Sigmoid colon (tissue), 7 donors: Measurements from ENCODE around the gene SLAMF7. TPM values are rescaled to one million over a fixed set of nuclear protein-coding genes. Genes with fewer than 3 reads are reported as not detected.

Experiments
- DNase-seq: peaks from one replicate; pipeline ENCODE4 v3.0.0-alpha.2; 2019
- H3K27ac ChIP-seq, 4 donors: fragments of 200-600 bp; sonication (generic); one replicate each; pipeline ENCODE4 v1.5.1; 2016 to 2019; ENCODE audit warnings: mild to moderate bottlenecking in 1 of 4
- H3K27me3 ChIP-seq, 3 donors: fragments of 200-600 bp; sonication (generic); one replicate each; pipeline ENCODE4 v1.5.1; 2019; ENCODE audit warnings: mild to moderate bottlenecking in 1 of 3
- H3K36me3 ChIP-seq, 4 donors: fragments of 200-600 bp; sonication (generic); one replicate each; pipeline ENCODE4 v1.5.1; 2016 to 2019
- H3K4me1 ChIP-seq, 4 donors: fragments of 200-600 bp; sonication (generic); one replicate each; pipeline ENCODE4 v1.5.1; 2017 to 2019
- H3K4me3 ChIP-seq, 4 donors: fragments of 200-600 bp; sonication (generic); one replicate each; pipeline ENCODE4 v1.5.1; 2017 to 2019; ENCODE audit warnings: mild to moderate bottlenecking in 2 of 4, moderate library complexity in 1 of 4
- H3K9me3 ChIP-seq, 4 donors: fragments of 200-600 bp in 3 of 4; sonication (generic) in 3 of 4; one replicate each; pipeline versions ENCODE4 v1.5.1 to v1.6.1; 2013 to 2019
- CTCF ChIP-seq, 4 experiments: fragments of 450-650 bp in 3 of 4; fragments of 200-600 bp in 1 of 4; IDR thresholded peaks; one replicate each; pipeline ENCODE4 v1.5.1; 2016 to 2019; ENCODE audit warnings: antibody characterized with exemption in 4 of 4, mild to moderate bottlenecking in 3 of 4, moderate library complexity in 2 of 4
- EP300 ChIP-seq, 4 donors: sonication (generic); formaldehyde crosslinking; IDR thresholded peaks; one replicate each; pipeline ENCODE4 v1.6.1; 2017; ENCODE audit warnings: antibody characterized with exemption in 4 of 4
- POLR2A ChIP-seq, 2 donors: fragments of 450-650 bp; IDR thresholded peaks; one replicate each; pipeline ENCODE4 v1.6.1; 2016; ENCODE audit warnings: antibody characterized with exemption in 2 of 2, mild to moderate bottlenecking in 2 of 2, moderate library complexity in 2 of 2
- POLR2AphosphoS5 ChIP-seq, 4 donors: sonication (generic); formaldehyde crosslinking; IDR thresholded peaks; one replicate each; pipeline ENCODE4 v1.6.1; 2017; ENCODE audit warnings: antibody characterized with exemption in 4 of 4
- WGBS, 2 donors: extraction: QIAGEN DNeasy Blood & Tissue Kit; methylation state at CpG; one replicate each; pipeline ENCODE4 v1.1.7; 2013; 5-methylcytosine and 5-hydroxymethylcytosine counted together
- intact Hi-C: fragments of 100-400 bp; cut with DNase I; formaldehyde crosslinking; loops from one replicate; pipeline ENCODE4 v1.15.1; 2023
- polyA plus RNA-seq, 3 donors: library from polyadenylated mRNA; stranded (reverse); fragments of 200-250 nt; gene quantifications; one replicate each; pipeline ENCODE4 v1.2.3, GENCODE V29; 2013
- total RNA-seq, 4 donors: library from RNA; depleted of rRNA; stranded (reverse); fragments of >200 nt; gene quantifications; one replicate each; pipeline ENCODE4 v1.1.0, GENCODE V29; 2016
- donor health status: healthy with polysubstance abuse.
- donor health status: Bipolar disorder and iron deficiency.
- donor health status: healthy.

The SLAMF7 gene
- total and polyA plus RNA-seq, 7 donors, result 0.16 to 31.0 (median 2.2) TPM; not detected in 1

GRCh38 chr1:160767395-160768294 lies 28.6 kb downstream of the SLAMF7 start:
- no peak for DNase-seq
- intact Hi-C loops, result no loop called here
- TF ChIP-seq POLR2AphosphoS5 (IDR thresholded peaks at IDR 0.05) (no peak), CTCF (IDR thresholded peaks at IDR 0.05) (no peak), EP300 (IDR thresholded peaks at IDR 0.05) (no peak), POLR2A (IDR thresholded peaks at IDR 0.05) (no peak)
- Histone ChIP-seq H3K9me3 (no peaks in the 10 kb centered on the region), H3K36me3 (no peaks in the 10 kb centered on the region), H3K27ac (no peak overlapping the region), H3K4me3 (no peak overlapping the region), H3K27me3 (no peaks in the 10 kb centered on the region), H3K4me1 (no peaks in the 10 kb centered on the region)
- 64 to 76% methylated on average over 8 of the region's 8 CpGs for WGBS, 2 donors

- no peaks in the 10 kb centered on the region for H3K4me1 ChIP-seq
- DNase-seq, result no peak
- intact Hi-C loops, result no loop called here
- H3K9me3 ChIP-seq, result no peaks in the 10 kb centered on the region
- H3K27ac ChIP-seq, result no peak overlapping the region
- no peaks in the 10 kb centered on the region for H3K27me3 ChIP-seq
- no peak for TF ChIP-seq POLR2AphosphoS5 (IDR thresholded peaks at IDR 0.05)
- TF ChIP-seq CTCF (IDR thresholded peaks at IDR 0.05), result peak in 1 of 4 experiments; percentile 8
- no peak for TF ChIP-seq EP300 (IDR thresholded peaks at IDR 0.05)
- H3K36me3 ChIP-seq, result no peaks in the 10 kb centered on the region
- no peak overlapping the region for H3K4me3 ChIP-seq
Observed at GRCh38 chr1:160768295-160768657, 29.2 kb downstream of the SLAMF7 start.

- Histone ChIP-seq H3K4me1 (no peaks in the 10 kb centered on the region), H3K4me3 (no peak overlapping the region), H3K27me3 (no peaks in the 10 kb centered on the region), H3K36me3 (no peaks in the 10 kb centered on the region), H3K27ac (no peak overlapping the region), H3K9me3 (no peaks in the 10 kb centered on the region)
- TF ChIP-seq EP300 (IDR thresholded peaks at IDR 0.05) (no peak), POLR2AphosphoS5 (IDR thresholded peaks at IDR 0.05) (no peak), POLR2A (IDR thresholded peaks at IDR 0.05) (no peak), CTCF (IDR thresholded peaks at IDR 0.05) (no peak)
- WGBS, 2 donors, result 80 to 88% methylated on average over 1 of the region's 1 CpG
- intact Hi-C loops, result no loop called here
- DNase-seq, result no peak
Observed at GRCh38 chr1:160772331-160772730, 33.3 kb downstream of the SLAMF7 start.

GRCh38 chr1:160773093-160773492 lies 34.0 kb downstream of the SLAMF7 start:
- no peaks in the 10 kb centered on the region for H3K36me3 ChIP-seq
- H3K4me3 ChIP-seq, result no peak overlapping the region
- no peaks in the 10 kb centered on the region for H3K27me3 ChIP-seq
- DNase-seq, result no peak
- WGBS, 2 donors, result 79 to 86% methylated on average over 3 of the region's 3 CpGs
- no peaks in the 10 kb centered on the region for H3K4me1 ChIP-seq
- H3K27ac ChIP-seq, result no peak overlapping the region
- no peak for TF ChIP-seq CTCF (IDR thresholded peaks at IDR 0.05)
- no peak for TF ChIP-seq POLR2AphosphoS5 (IDR thresholded peaks at IDR 0.05)
- TF ChIP-seq EP300 (IDR thresholded peaks at IDR 0.05), result no peak
- no peak for TF ChIP-seq POLR2A (IDR thresholded peaks at IDR 0.05)
- no peaks in the 10 kb centered on the region for H3K9me3 ChIP-seq
- intact Hi-C loops, result no loop called here
